ENCODE measurements around the gene FLT3LG.

The FLT3LG gene

DNA sequence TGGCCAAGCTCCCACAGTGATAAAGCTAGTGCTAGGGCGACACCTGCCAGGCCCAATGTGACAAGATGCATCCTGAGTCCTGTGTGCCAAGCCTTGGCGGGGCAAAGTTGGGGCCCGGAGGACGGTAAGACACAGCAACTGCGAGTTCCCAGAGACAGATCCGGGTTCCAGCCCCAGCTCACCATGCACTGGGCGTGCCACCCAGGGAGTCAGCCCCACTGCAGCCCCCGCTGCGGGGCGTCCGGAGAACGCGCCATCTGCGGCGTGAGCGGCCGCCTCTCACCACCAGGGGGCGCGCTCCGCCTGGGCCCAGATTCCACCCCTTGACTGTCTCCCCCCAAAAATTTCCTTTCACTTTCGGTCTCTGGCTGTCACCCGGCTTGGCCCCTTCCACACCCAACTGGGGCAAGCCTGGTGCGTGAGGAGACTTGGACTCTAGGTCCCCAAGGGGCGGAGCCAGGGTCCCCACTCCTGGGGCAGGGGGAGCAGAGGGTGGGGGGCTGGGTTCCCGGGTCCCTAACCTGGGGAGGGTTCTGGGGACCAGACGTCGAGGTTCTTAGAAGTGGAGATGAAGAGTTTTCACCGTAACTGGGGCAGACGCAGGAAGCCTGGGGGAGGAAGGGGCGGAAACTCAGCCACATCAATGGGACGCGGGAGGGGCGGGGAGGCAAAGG, at the start of gene FLT3LG:
TSS of gene FLT3LG (plus strand) at position 348 of the 674 bp plus-strand sequence. CDS start 425 bp downstream, outside the sequence.
- DNase-seq = peak; percentile 86

- no peak for DNase-seq
Observed at GRCh38 chr19:49425178-49425577, 48.8 kb upstream of the FLT3LG start, which contains the start of gene GFY. GFY (plus strand) TSS chr19:49425388; CDS start chr19:49426431, 1,043 bp downstream.

GRCh38 chr19:49425922-49426592, 48.0 kb upstream of the FLT3LG start:
- DNase-seq = peak; percentile 42

- no peak for DNase-seq
Observed at GRCh38 chr19:49427339-49427738, 46.7 kb upstream of the FLT3LG start.

GRCh38 chr19:49427855-49428546, 46.0 kb upstream of the FLT3LG start:
- DNase-seq = peak; percentile 44

DNA sequence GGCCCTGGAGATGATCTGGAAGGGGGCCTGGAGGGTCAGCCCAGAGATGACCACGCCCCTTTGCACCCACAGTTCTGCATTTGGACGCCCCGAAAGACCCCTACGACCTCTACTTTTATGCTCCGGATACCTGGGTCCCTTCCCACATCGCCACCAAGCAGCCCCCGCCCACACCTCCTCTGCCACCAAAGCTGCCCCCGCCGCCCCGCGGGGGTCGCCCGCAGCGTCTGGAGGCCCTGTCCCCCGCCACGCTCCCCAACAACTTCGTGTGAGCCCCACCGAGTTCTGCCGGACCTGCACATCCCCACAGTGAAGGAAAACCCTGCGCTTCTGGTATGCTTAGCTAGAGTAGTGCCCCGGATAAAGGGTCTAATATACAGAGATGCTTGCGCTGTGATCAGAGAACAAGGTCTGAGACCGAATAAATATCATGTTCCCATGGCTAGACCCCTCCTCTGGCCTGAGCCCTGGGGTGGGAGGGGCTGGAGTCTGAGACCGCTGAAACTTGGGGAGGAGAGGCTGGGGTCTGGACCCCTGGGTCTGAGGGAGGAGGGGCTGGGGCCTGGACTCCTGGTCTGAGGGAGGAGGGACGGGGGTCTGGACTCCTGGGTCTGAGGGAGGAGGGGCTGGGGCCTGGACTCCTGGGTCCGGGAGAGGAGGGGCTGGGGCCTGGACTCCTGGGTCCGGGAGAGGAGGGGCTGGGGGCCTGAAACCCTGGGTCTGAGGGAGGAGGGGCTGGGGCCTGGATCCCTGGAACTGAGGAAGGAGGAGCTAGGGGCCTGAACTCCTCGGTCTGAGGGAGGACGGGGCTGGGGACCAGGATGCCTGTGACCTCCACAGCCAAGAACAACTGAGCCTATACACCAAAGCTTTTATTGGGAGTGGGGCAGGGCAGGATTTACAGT, 45.2 kb upstream of the FLT3LG start:
- DNase-seq = no peak

DNA sequence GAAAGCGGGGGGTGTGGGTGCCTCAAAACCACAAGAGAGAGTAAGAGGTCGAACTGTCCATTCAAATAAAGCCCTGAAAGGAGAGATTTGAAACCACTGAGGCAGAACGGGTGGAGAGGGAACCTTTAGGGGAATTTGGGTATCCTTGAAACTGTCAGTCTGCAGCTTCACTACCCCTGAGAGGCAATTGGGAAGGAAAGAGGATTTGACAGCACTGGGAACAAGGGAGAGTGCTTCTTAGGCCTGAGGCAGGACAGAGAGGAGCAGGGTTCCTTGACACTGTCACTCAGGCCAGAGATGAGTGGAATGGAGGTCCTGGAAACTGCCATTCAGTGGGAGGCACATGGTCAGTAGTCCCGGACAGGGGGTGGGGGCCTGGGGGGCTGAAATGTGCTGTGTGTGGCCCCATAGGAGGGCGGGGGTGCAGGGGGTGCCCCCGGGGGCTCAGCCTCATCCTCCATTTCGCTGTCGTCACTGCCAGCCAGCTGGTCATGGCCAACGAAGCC, 43.8 kb upstream of the FLT3LG start:
- no peak for DNase-seq

- peak; percentile 26 for DNase-seq
Observed at GRCh38 chr19:49430678-49431329, 43.2 kb upstream of the FLT3LG start.

GRCh38 chr19:49431330-49431749, 42.7 kb upstream of the FLT3LG start:
- no peak for DNase-seq

DNA sequence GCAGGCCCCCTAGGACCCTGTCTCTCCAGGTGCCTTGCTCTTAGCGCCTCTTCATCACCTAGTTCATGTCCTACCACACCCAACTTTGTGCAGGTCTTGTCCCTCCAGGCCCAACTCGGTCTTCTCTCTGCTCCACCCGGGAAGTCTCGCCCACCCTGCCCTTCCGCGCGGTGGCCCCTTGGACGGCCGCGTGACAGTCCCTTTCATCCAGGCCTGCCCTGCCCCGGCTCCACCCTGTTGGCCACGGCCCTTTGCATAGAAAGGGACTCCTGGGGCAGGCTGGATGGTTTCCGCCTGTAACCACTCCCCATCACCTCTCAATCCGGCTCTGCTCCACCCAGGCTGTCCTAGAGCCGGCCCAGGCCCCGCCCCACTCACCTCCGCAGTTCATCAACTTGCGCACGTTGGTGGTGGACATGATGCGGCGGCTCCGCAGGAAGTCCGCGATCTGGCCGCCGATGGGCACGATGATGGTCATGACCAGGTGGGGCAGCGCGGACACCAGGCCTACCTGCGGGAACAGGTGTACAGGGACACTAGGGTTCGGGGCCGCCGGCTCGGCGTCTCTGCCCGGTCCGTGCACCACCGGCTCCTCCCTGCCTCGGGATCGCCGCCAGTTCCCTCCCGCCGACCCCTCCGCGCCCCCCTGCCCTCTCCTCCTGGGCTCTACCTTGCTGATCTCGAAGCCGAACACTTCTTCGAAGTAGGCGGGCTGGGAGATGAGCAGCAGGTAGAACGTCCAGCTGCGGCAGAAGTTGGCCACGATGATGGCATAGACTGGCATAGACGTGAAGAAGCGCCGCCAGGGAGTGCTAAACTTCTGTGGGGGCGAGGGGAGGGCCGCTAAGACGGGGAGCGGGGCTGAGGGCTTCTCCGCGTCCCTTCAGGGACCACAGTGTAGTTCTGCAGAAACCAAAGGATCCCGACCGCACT, 41.6 kb upstream of the FLT3LG start:
- DNase-seq = peak; percentile 30

GRCh38 chr19:49433240-49433901, 40.6 kb upstream of the FLT3LG start:
- no peak for DNase-seq

- DNase-seq = no peak
Observed at GRCh38 chr19:49434907-49435583, 39.0 kb upstream of the FLT3LG start.

- no peak for DNase-seq
Observed at GRCh38 chr19:49435670-49436069, 38.3 kb upstream of the FLT3LG start.

- DNase-seq = peak; percentile 59
Observed at GRCh38 chr19:49436381-49437017, 37.5 kb upstream of the FLT3LG start.

DNA sequence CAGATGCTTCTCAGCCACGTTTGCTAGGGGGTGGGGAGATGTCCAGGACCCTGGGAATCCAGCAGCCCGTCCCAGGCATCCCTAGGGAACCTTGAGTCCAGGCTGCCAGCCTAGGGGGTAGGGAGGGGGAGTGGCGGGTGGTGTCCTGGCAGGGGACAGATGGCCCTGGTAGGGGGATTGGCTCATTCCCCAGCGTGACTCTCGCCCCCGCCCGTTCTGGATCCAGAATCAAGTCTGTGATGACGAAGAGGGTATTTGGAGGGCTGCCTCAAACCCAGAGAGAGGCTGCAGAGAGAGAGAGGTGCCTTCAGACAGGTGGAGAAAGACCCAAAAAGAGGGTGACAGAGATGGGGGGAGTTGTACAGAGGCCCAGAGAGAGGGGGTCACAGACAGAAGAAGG, 36.8 kb upstream of the FLT3LG start:
- DNase-seq = no peak

DNA sequence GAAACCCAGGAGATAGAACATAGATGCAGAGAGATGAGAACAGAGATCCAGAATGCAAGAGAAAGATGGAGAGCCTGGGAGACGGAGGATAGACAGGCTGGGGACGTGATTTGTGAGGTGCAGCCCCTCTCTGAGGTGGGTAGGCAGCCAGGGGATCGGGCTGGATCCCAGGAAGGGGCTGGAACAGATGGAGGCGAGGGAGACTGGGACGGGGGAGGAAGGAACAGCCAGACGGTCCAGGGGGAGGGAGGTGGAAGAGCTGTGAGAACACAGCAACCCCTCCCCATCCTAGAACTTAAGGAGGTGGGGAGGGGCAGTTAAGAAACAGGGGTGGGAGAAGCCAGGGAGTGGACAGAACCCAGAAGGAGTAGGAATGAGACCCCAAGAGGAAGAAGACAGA, 35.8 kb upstream of the FLT3LG start:
- DNase-seq = no peak

DNA sequence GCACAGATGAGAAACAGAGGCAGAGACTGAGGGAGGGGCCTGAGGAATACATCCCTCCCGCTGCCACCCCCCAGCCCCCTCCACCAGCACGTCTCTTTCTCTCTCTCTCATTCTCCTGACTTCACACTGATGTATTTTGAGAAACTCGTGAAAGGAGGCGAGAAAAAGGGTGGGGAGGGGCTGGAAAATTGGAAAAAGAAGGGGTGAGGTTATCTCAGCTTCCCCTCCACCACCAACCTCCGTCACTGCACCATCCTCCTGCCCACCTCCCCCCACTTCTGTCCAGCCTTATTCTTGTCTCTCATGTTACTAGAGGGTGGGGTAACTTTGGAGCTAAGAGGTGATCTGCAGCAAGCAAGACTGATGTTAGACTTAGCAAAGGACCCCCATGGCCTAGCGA, 34.2 kb upstream of the FLT3LG start:
- DNase-seq = no peak

DNA sequence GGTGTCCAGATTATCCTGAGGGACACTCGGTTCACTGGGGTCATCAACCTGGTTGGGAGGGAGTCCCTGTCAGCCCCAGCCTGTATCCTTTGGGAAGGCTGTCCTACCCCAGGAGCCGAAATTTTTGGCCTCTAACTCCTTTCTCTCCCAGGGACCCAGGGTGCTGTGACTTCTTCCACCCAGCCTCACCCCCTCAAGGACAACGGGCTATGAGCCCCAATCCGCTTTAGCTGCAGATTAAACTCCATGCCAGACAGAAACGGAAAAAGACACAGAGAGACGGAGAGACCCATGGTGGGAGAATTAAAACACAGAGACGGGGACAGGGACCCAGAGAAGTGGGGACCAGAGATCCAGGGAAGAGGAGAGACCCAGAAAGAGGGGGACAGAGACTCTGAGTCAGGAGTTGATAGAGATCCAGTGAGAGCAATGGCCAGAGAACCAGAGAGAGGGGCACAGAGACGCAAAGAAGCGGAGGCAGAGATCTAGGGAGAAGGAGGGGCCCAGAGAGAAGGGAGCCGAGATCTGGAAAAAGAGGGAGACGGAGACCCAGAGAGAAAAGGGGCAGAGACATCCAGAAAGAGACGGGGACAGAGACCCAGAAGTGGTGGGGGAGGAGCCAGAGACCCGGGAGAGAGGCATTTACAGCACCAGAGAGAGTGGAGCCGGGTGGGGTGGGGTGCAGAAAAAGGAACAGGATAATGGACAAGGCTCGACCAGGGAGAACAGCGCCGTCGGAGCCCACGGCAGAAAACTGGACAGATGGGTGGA, 33.4 kb upstream of the FLT3LG start:
- no peak for DNase-seq

Data from RPMI8226 (cell line).